H1 (cell line): Measurements from ENCODE around the gene LSM5. TPM values are rescaled to one million over a fixed set of nuclear protein-coding genes. Genes with fewer than 3 reads are reported as not detected.

ENCODE experiments used
- CTCF ChIA-PET: fragments of 300-600 bp; sonication (Branson Sonifier 250); formaldehyde crosslinking; loops from one replicate; lab custom pipeline; 2021; ENCODE audit not compliant: partially characterized antibody; lab: Charles Lee
- POLR2A ChIA-PET: fragments of 300-600 bp; sonication (Branson Sonifier 250); formaldehyde crosslinking; loops from one replicate; lab custom pipeline; 2021; ENCODE audit warnings: inconsistent platforms; ENCODE audit not compliant: partially characterized antibody; lab: Charles Lee
- DNase-seq, 2 experiments: peaks; one replicate each; pipeline versions ENCODE4 v3.0.0 to v3.0.0-alpha.2; 2010 to 2022; ENCODE audit warnings: low spot score in 2 of 2, low read depth in 1 of 2, mixed read lengths in 1 of 2
- FAIRE-seq: peaks from 2 replicates; lab custom pipeline; 2011; peaks lifted over from hg19 to GRCh38; lab: Jason Lieb, UNC
- H2AFZ ChIP-seq: 2 replicates; pipeline ENCODE4 v1.8.1; 2012; ENCODE audit warnings: low read length, inconsistent platforms
- H2AK5ac ChIP-seq: 2 replicates; pipeline ENCODE4 v1.6.1; 2013; ENCODE audit warnings: low read depth, low read length
- H2BK120ac ChIP-seq: replicated peaks from 2 replicates; pipeline ENCODE3; 2013; ENCODE audit warnings: low read depth, low read length, inconsistent platforms
- H2BK12ac ChIP-seq: 2 replicates; pipeline ENCODE4 v1.6.1; 2013; ENCODE audit warnings: low read depth, low read length
- H2BK15ac ChIP-seq: 2 replicates; pipeline ENCODE4 v1.6.1; 2013; ENCODE audit warnings: low read length
- H2BK20ac ChIP-seq: 2 replicates; pipeline ENCODE4 v1.6.1; 2013; ENCODE audit warnings: low read length
- H2BK5ac ChIP-seq: 2 replicates; pipeline ENCODE4 v1.6.1; 2013; ENCODE audit warnings: low read depth, low read length
- H3K14ac ChIP-seq: 2 replicates; pipeline ENCODE4 v1.6.1; 2013; ENCODE audit warnings: inconsistent platforms; ENCODE audit not compliant: insufficient read length
- H3K18ac ChIP-seq: 2 replicates; pipeline ENCODE4 v1.6.1; 2013; ENCODE audit warnings: low read length; ENCODE audit errors: extremely low read depth
- H3K23ac ChIP-seq: 2 replicates; pipeline ENCODE4 v1.6.1; 2013; ENCODE audit warnings: inconsistent platforms; ENCODE audit not compliant: insufficient read length
- H3K23me2 ChIP-seq: 2 replicates; pipeline ENCODE4 v1.6.1; 2013; ENCODE audit warnings: low read depth, low read length
- H3K27ac ChIP-seq: 2 replicates; pipeline ENCODE4 v1.6.1; 2011; ENCODE audit warnings: low read depth, low read length, inconsistent platforms
- H3K27me3 ChIP-seq, 4 experiments: replicated peaks in 1 of 4; 1 replicate in 1 of 4; 2 replicates in 3 of 4; pipeline versions ENCODE4 v1.6.1 to v1.8.1; 2011 to 2013; ENCODE audit warnings: low read length in 3 of 4, mild to moderate bottlenecking in 3 of 4, inconsistent platforms in 2 of 4, mixed read lengths in 2 of 4, moderate library complexity in 1 of 4; ENCODE audit not compliant: control insufficient read depth in 3 of 4, insufficient read depth in 3 of 4; ENCODE audit errors: extremely low read depth in 1 of 4
- H3K36me3 ChIP-seq, 4 experiments: 2 replicates each; pipeline versions ENCODE4 v1.6.1 to v1.8.1; 2011 to 2013; ENCODE audit warnings: mild to moderate bottlenecking in 4 of 4, low read length in 3 of 4, moderate library complexity in 2 of 4, control low read depth in 1 of 4, inconsistent platforms in 1 of 4; ENCODE audit not compliant: insufficient read depth in 4 of 4, control insufficient read depth in 2 of 4
- H3K4ac ChIP-seq: replicated peaks from 2 replicates; pipeline ENCODE3; 2013; ENCODE audit warnings: low read length, low read depth, mixed read lengths, inconsistent platforms; ENCODE audit not compliant: insufficient read length
- H3K4me1 ChIP-seq, 4 experiments: replicated peaks in 1 of 4; 1 replicate in 1 of 4; 2 replicates in 3 of 4; pipeline versions ENCODE4 v1.6.1 to v1.8.1; 2011 to 2013; ENCODE audit warnings: low read length in 3 of 4, inconsistent platforms in 2 of 4, mixed read lengths in 1 of 4; ENCODE audit not compliant: insufficient read depth in 4 of 4, control insufficient read depth in 3 of 4
- H3K4me2 ChIP-seq, 2 experiments: 2 replicates each; pipeline versions ENCODE4 v1.6.1 to v1.8.1; 2011 to 2013; ENCODE audit warnings: low read depth in 2 of 2, low read length in 2 of 2, control low read depth in 1 of 2, inconsistent platforms in 1 of 2, mild to moderate bottlenecking in 1 of 2; ENCODE audit not compliant: insufficient read depth in 1 of 2
- H3K4me3 ChIP-seq, 4 experiments: fragments of 200-600, 300-600 bp in 1 of 4; sonication (generic), shearing (Covaris generic), sonication (Bioruptor Twin) in 1 of 4; 2 replicates each; pipeline versions ENCODE4 v1.5.1 to v1.8.1; 2011 to 2016; ENCODE audit warnings: low read length in 4 of 4, low read depth in 3 of 4, control low read depth in 2 of 4, inconsistent platforms in 2 of 4, mild to moderate bottlenecking in 2 of 4, mixed read lengths in 1 of 4, moderate library complexity in 1 of 4; ENCODE audit not compliant: insufficient read depth in 2 of 4; ENCODE audit errors: extremely low read depth in 1 of 4
- H3K56ac ChIP-seq: replicated peaks from 2 replicates; pipeline ENCODE3; 2013; ENCODE audit warnings: low read depth, mild to moderate bottlenecking, mixed read lengths, low read length, inconsistent platforms; ENCODE audit not compliant: insufficient read length
- H3K79me1 ChIP-seq: 2 replicates; pipeline ENCODE4 v1.6.1; 2013; ENCODE audit warnings: low read depth, low read length, control low read depth
- H3K79me2 ChIP-seq, 2 experiments: 2 replicates each; pipeline versions ENCODE4 v1.6.1 to v1.8.1; 2012 to 2013; ENCODE audit warnings: low read length in 2 of 2, mild to moderate bottlenecking in 2 of 2, inconsistent platforms in 1 of 2; ENCODE audit not compliant: insufficient read depth in 2 of 2, control insufficient read depth in 1 of 2
- H3K9ac ChIP-seq, 4 experiments: replicated peaks in 1 of 4; 1 replicate in 1 of 4; 2 replicates in 3 of 4; pipeline versions ENCODE4 v1.6.1 to v1.8.1; 2011 to 2013; ENCODE audit warnings: low read depth in 3 of 4, low read length in 3 of 4, control low read depth in 2 of 4, mild to moderate bottlenecking in 2 of 4, moderate library complexity in 2 of 4, inconsistent platforms in 1 of 4; ENCODE audit errors: extremely low read depth in 1 of 4
- H3K9me3 ChIP-seq, 2 experiments: 2 replicates each; pipeline versions ENCODE4 v1.6.1 to v1.8.1; 2012 to 2013; ENCODE audit warnings: mild to moderate bottlenecking in 2 of 2, moderate library complexity in 2 of 2, control low read depth in 1 of 2, inconsistent platforms in 1 of 2, low read depth in 1 of 2, low read length in 1 of 2, mixed read lengths in 1 of 2; ENCODE audit not compliant: insufficient read depth in 2 of 2
- H4K20me1 ChIP-seq, 2 experiments: replicated peaks in 1 of 2; 2 replicates each; pipeline versions ENCODE3 to v1.8.1; 2011 to 2013; ENCODE audit warnings: inconsistent platforms in 2 of 2, low read length in 2 of 2, mild to moderate bottlenecking in 1 of 2; ENCODE audit not compliant: insufficient read depth in 2 of 2, control insufficient read depth in 1 of 2
- H4K5ac ChIP-seq: 2 replicates; pipeline ENCODE4 v1.6.1; 2013; ENCODE audit warnings: low read length, low read depth, mixed read lengths, inconsistent platforms; ENCODE audit not compliant: insufficient read length
- H4K8ac ChIP-seq: 2 replicates; pipeline ENCODE4 v1.8.0; 2013; ENCODE audit warnings: mild to moderate bottlenecking, moderate library complexity, low read length, inconsistent platforms; ENCODE audit not compliant: insufficient read depth; ENCODE audit errors: extremely low read depth
- H4K91ac ChIP-seq: replicated peaks from 2 replicates; pipeline ENCODE3; 2013; ENCODE audit warnings: low read length, mixed read lengths, inconsistent platforms; ENCODE audit not compliant: insufficient read length
- ATF3 ChIP-seq: IDR thresholded peaks from 2 replicates; pipeline ENCODE4 v1.6.1; 2011; ENCODE audit warnings: low read depth, mild to moderate bottlenecking, low read length; ENCODE audit not compliant: insufficient read depth
- BCL11A ChIP-seq, 2 experiments: IDR thresholded peaks; one replicate each; pipeline ENCODE4 v1.6.1; 2011; ENCODE audit warnings: low read depth in 2 of 2, low read length in 2 of 2, mild to moderate bottlenecking in 2 of 2
- EGR1 ChIP-seq: IDR thresholded peaks from 2 replicates; pipeline ENCODE4 v1.6.1; 2011; ENCODE audit warnings: low read depth, low read length, borderline replicate concordance
- JUND ChIP-seq: IDR thresholded peaks from 2 replicates; pipeline ENCODE4 v1.6.1; 2011; ENCODE audit warnings: mild to moderate bottlenecking, improper control_type of control experiment, low read length
- KDM1A ChIP-seq: fragments of 200-600, 300-600 bp; sonication (generic); IDR thresholded peaks from 2 replicates; pipeline ENCODE4 v1.7.1; 2016; ENCODE audit warnings: mild to moderate bottlenecking, low read length, borderline replicate concordance
- NANOG ChIP-seq: IDR thresholded peaks from 2 replicates; pipeline ENCODE4 v1.6.1; 2011; ENCODE audit warnings: low read length, low read depth, mild to moderate bottlenecking, inconsistent platforms; ENCODE audit not compliant: insufficient read depth, poor library complexity, severe bottlenecking
- PHF8 ChIP-seq: fragments of 200-600 bp; sonication (generic); conservative IDR thresholded peaks from 2 replicates; pipeline ENCODE4 v1.7.1; 2012; ENCODE audit warnings: low read depth, mild to moderate bottlenecking, inconsistent platforms, low read length, moderate library complexity
- RAD21 ChIP-seq, 2 experiments: IDR thresholded peaks in 1 of 2; conservative IDR thresholded peaks in 1 of 2; 2 replicates each; pipeline ENCODE4 v1.6.1; 2011; ENCODE audit warnings: low read depth in 2 of 2, low read length in 2 of 2, improper control_type of control experiment in 1 of 2, inconsistent platforms in 1 of 2, mild to moderate bottlenecking in 1 of 2, moderate library complexity in 1 of 2
- RBBP5 ChIP-seq: IDR thresholded peaks from 2 replicates; pipeline ENCODE4 v1.7.1; 2012; ENCODE audit warnings: low read depth, mild to moderate bottlenecking, inconsistent platforms, low read length, moderate library complexity, borderline replicate concordance
- RXRA ChIP-seq: IDR thresholded peaks from 2 replicates; pipeline ENCODE4 v1.6.1; 2011; ENCODE audit warnings: low read depth, mild to moderate bottlenecking, low read length, moderate library complexity; ENCODE audit not compliant: insufficient read depth
- TCF12 ChIP-seq: IDR thresholded peaks from 2 replicates; pipeline ENCODE4 v1.6.1; 2011; ENCODE audit warnings: low read depth, mild to moderate bottlenecking, low read length
- USF2 ChIP-seq: IDR thresholded peaks from 2 replicates; pipeline ENCODE4 v1.6.1; 2011; ENCODE audit warnings: low read length, improper control_type of control experiment
- WGBS, 2 experiments: shearing (Covaris generic) in 1 of 2; methylation state at CpG; one replicate each; pipeline versions ENCODE4 v1.1.6 to v1.1.7; 2013 to 2015; ENCODE audit warnings: low lambda C conversion rate in 2 of 2, mixed read lengths in 2 of 2, inconsistent platforms in 1 of 2, low coverage in 1 of 2, missing lambda C conversion rate in 1 of 2; ENCODE audit not compliant: insufficient replicate concordance in 2 of 2, insufficient coverage in 1 of 2, insufficient read length in 1 of 2; ENCODE audit errors: extremely low coverage in 1 of 2, missing lambda C conversion rate in 1 of 2; 5-methylcytosine and 5-hydroxymethylcytosine counted together
- polyA plus RNA-seq, 7 experiments: library from polyadenylated mRNA; depleted of rRNA in 3 of 7; stranded (reverse) in 5 of 7; unstranded in 2 of 7; fragments of >200 nt in 5 of 7; fragments of 200-250 nt in 2 of 7; gene quantifications; 1 replicate in 5 of 7; 2 replicates in 1 of 7; 4 replicates in 1 of 7; pipeline versions ENCODE4 v1.2.1 to v1.2.3, GENCODE V29; 2011 to 2013; ENCODE audit warnings: missing spikeins in 2 of 7, mixed read lengths in 2 of 7
- total RNA-seq: library from RNA; stranded (reverse); fragmentation: NEBNext Ultra II Directional; extraction: Animal tissue kit (Norgen Biotek cat#: 25700); gene quantifications from 2 replicates; pipeline ENCODE4 v1.2.1, GENCODE V29; 2021

The LSM5 gene
- total and polyA plus RNA-seq, 2 of the 8 experiments (the other 6 are each of a cell fraction or from before 2014, with no cell fraction given): 58.9 to 103 TPM

- POLR2A ChIA-PET: interaction anchor here (1.6 kb wide), 1 partner anchor 9 kb away, joined by 5 read pairs; no protein-coding TSS in a partner anchor
- H2AK5ac ChIP-seq: no peak overlapping the region
- TF ChIP-seq RAD21 (IDR thresholded peaks at IDR 0.05 in 1 of 2, conservative IDR thresholded peaks at IDR 0.05 in 1 of 2; ENCODE audit: low read depth in 2 of 2, low read length in 2 of 2) (no peak), EGR1 (no peak), TCF12 (no peak), PHF8 (no peak), USF2 (no peak), RBBP5 (no peak), BCL11A (IDR thresholded peaks at IDR 0.05; ENCODE audit: low read depth in 2 of 2, low read length in 2 of 2) (no peak), KDM1A (no peak), JUND (no peak), RXRA (no peak), NANOG (no peak), ATF3 (no peak)
These were observed 30.4 kb downstream of the LSM5 start for GRCh38 chr7:32459788-32460187.

More at GRCh38 chr7:32459788-32460187, 30.4 kb downstream of the LSM5 start:
- 98% methylated on average over 2 of the region's 2 CpGs; no CpG with 5 or more reads in 1 of the 2 experiments for WGBS, 2 experiments
- DNase-seq: no peak
- no peaks in the 10 kb centered on the region for H3K79me1 ChIP-seq
- no peak overlapping the region for H3K56ac ChIP-seq
- H2BK5ac ChIP-seq: no peak overlapping the region
- no peak overlapping the region for H2BK120ac ChIP-seq
- no peak overlapping the region for H2AFZ ChIP-seq
- no peak overlapping the region for H4K8ac ChIP-seq
- no peak overlapping the region for H2BK15ac ChIP-seq
- FAIRE-seq: no peak
- no peak overlapping the region for H4K5ac ChIP-seq
- CTCF ChIA-PET: interaction anchor here (1.1 to 1.8 kb wide), 3 partner anchors 17 to 249 kb away, joined by 4 to 7 read pairs (median 7); no protein-coding TSS in a partner anchor
- no peak overlapping the region for H3K4ac ChIP-seq
- no peak overlapping the region for H3K18ac ChIP-seq
- H4K91ac ChIP-seq: no peak overlapping the region
- H3K9ac ChIP-seq: no peak overlapping the region
- no peak overlapping the region for H3K14ac ChIP-seq
- H3K4me1 ChIP-seq: no peaks in the 10 kb centered on the region
- H4K20me1 ChIP-seq: no peaks in the 10 kb centered on the region
- no peak overlapping the region for H3K4me2 ChIP-seq
- H3K27ac ChIP-seq: no peak overlapping the region
- H3K27me3 ChIP-seq: no peaks in the 10 kb centered on the region
- no peak overlapping the region for H3K23ac ChIP-seq
- no peak overlapping the region for H2BK20ac ChIP-seq
- H3K36me3 ChIP-seq: no peaks in the 10 kb centered on the region
- H3K9me3 ChIP-seq: peaks cover 0 to 5% of the 10 kb centered on the region in 2 experiments; a peak in 1 of 4 replicates
- H2BK12ac ChIP-seq: no peak overlapping the region
- H3K4me3 ChIP-seq: no peak overlapping the region
- H3K79me2 ChIP-seq: no peaks in the 10 kb centered on the region
- no peaks in the 10 kb centered on the region for H3K23me2 ChIP-seq
